Raji (cell line): ENCODE results near the gene CD24.

ENCODE experiments used
- POLR2A ChIP-seq: IDR thresholded peaks from 2 replicates; pipeline ENCODE4 v1.6.1; 2011; ENCODE audit warnings: low read depth, low read length, control low read depth; ENCODE audit not compliant: insufficient read depth

Gene CD24

DNA sequence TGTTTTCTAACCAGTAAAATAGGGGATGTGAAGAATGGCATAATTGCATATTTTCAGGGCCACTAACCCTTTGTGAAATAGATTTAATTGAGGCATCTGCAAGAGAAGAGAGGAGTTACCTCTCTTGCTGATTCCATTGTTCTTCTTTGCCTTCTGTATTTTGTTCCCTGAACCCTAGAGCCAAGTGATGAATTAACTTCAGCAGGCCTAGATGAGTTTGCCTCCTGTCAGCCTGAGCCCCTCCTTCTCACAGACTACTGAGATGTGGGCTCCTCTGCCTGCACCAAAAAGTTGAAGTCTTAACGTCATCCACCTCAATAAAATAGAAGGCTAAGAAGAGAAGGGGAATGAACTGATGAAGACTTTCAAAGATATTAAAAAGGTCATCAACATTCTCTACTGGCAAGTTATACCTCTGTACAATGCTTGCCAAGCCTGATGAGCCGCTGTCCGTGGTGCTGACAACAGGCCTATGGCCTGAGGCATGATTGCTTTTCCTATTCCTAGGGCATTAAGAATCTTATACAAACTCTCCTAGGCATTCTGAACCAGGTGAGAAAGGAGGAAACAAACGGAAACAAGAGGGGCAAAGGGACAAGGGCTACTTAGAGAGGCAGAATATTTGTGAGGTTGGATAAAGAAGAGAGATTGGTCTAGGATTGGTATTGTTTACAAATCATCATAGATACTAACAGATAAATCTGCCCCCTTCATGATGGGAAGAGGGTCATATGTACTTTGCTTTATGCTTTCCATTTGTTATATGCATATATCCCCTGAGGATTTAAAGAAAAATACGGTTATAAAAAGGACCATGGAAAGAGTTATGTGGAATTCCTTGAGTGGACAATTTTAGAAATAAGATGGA is 46.8 kb downstream of the CD24 start:
- TF ChIP-seq POLR2A = no peak

DNA sequence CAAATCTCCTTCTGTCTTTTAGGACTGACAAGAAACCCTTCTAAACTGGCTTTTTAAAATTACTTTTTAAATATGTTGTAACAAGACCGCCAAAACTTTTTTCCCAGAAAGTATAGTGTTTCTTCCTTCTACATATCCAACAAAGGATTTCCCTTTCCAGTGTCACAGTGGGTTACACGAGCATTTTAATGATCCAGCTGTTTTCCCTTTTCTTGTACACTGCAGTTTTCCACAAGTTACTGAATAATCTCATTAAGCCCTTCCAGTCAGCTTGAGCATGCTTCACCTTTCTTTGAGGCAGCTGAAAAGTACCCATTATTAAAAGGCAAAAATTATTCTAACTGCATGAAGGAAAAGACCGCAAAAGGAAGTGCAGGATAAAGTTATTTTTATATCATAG is 48.6 kb downstream of the CD24 start:
- no peak for TF ChIP-seq POLR2A

DNA sequence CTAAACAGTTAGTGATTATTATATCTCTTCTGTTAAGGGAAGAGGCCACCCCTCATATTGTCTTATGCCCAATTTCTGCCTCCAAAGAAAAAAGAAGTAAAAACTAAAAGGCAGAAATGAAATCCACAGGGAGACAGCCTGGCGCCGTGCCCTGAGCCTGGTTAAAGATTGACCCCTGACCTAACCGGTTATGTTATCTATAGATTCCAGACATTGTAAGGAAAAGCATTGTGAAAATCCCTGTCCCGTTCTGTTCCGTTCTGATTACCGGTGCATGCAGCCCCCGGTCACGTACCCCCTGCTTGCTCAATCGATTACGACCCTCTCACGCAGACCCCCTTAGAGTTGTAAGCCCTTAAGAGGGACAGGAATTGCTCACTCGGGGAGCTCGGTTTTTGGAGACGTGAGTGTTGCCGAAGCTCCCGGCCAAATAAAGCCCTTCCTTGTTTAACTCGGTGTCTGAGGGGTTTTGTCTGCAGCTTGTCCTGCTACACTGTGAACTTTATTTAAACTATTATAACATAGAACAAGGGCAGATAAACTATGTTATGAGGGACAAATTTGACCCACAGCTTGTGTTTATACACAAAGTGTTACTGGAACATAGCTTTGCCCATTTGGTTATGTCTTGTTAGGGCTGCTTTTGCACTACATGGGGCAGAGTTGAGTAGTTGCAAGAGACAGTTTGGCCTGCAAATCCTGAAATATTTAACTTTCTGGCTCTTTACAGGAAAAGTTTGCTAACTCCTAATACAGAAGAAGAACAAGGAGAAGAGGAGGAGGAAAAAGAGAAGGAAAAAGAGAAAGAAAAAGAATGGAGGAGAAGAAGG is 49.6 kb downstream of the CD24 start:
- TF ChIP-seq POLR2A = no peak

DNA sequence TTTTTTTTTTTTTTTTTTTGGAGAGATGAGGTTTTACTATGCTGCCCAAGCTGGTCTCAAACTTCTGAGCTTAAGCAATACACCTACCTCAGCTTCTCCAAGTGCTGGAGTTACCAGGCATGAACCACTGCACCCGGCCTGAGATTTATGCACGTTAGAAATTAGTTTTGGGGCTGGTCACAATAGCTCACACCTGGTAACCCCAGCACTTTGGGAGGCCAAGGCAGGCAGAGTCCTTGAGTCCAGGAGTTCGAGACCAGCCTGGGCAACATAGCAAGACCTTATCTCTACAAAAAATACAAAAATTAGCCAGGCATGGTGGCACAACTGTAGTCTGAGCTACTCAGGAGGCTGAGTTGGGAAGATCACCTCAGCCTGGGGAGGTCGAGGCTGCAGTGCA is 51.9 kb downstream of the CD24 start:
- TF ChIP-seq POLR2A = no peak
